Mononuclear cell (primary cell): ENCODE data around the gene SRP54. TPM values are rescaled to one million over a fixed set of nuclear protein-coding genes. Genes with fewer than 3 reads are reported as not detected.
"Not testable (repeated sequence)": the region's sequence is repeated elsewhere in the genome, so short reads cannot be mapped to it uniquely, and the experiment has no call there.

Experiments used
- H3K27me3 ChIP-seq: 2 replicates; pipeline ENCODE4 v1.6.0; 2011; ENCODE audit warnings: low read length, control low read depth; ENCODE audit not compliant: insufficient read depth
- H3K4me1 ChIP-seq: 2 replicates; pipeline ENCODE4 v1.5.1; 2011; ENCODE audit warnings: mild to moderate bottlenecking, low read length, control low read depth; ENCODE audit not compliant: insufficient read depth
- H3K4me3 ChIP-seq: 2 replicates; pipeline ENCODE4 v1.5.1; 2011; ENCODE audit warnings: mild to moderate bottlenecking, low read length, moderate library complexity
- H3K9me3 ChIP-seq: 2 replicates; pipeline ENCODE4 v1.5.1; 2011; ENCODE audit warnings: low read depth, mild to moderate bottlenecking, control low read depth, low read length
- total RNA-seq: library from RNA; depleted of rRNA; stranded (reverse); fragments of >200 nt; gene quantifications from one replicate; pipeline ENCODE4 v1.2.3, GENCODE V29; 2012

Gene SRP54
- total RNA-seq, 1 donor, result 52.4 TPM

- Histone ChIP-seq H3K4me1 (no peaks in the 10 kb centered on the region), H3K4me3 (no peak overlapping the region), H3K9me3 (no peaks in the 10 kb centered on the region), H3K27me3 (no peaks in the 10 kb centered on the region)
Observed at GRCh38 chr14:35001621-35002020, 18.8 kb downstream of the SRP54 start.

GRCh38 chr14:35004839-35005238 is 22.0 kb downstream of the SRP54 start:
- H3K4me1 ChIP-seq, result no peaks in the 10 kb centered on the region
- H3K27me3 ChIP-seq, result no peaks in the 10 kb centered on the region

GRCh38 chr14:35016568-35016967 is 33.8 kb downstream of the SRP54 start:
- no peaks in the 10 kb centered on the region for H3K27me3 ChIP-seq
- no peaks in the 10 kb centered on the region for H3K9me3 ChIP-seq
- no peaks in the 10 kb centered on the region for H3K4me1 ChIP-seq
- no peak overlapping the region for H3K4me3 ChIP-seq

More at GRCh38 chr14:35004839-35005238, 22.0 kb downstream of the SRP54 start:
- no peaks in the 10 kb centered on the region for H3K9me3 ChIP-seq
- no peak overlapping the region for H3K4me3 ChIP-seq

- Histone ChIP-seq H3K27me3 (no peaks in the 10 kb centered on the region), H3K4me3 (no peak overlapping the region), H3K9me3 (no peaks in the 10 kb centered on the region), H3K4me1 (no peaks in the 10 kb centered on the region)
Observed at GRCh38 chr14:35020713-35021112, 37.9 kb downstream of the SRP54 start.

- H3K9me3 ChIP-seq, result no peaks in the 10 kb centered on the region
- no peaks in the 10 kb centered on the region for H3K27me3 ChIP-seq
- no peaks in the 10 kb centered on the region for H3K4me1 ChIP-seq
- no peak overlapping the region for H3K4me3 ChIP-seq
Observed at GRCh38 chr14:35028435-35028834, 45.6 kb downstream of the SRP54 start.

- Histone ChIP-seq H3K27me3 (no peaks in the 10 kb centered on the region), H3K4me3 (no peak overlapping the region), H3K9me3 (no peaks in the 10 kb centered on the region)
Observed at GRCh38 chr14:35032562-35032961, 49.8 kb downstream of the SRP54 start.

GRCh38 chr14:35034440-35034833 is 51.6 kb downstream of the SRP54 start:
- no peaks in the 10 kb centered on the region for H3K4me1 ChIP-seq
- H3K9me3 ChIP-seq, result no peaks in the 10 kb centered on the region
- H3K4me3 ChIP-seq, result no peak overlapping the region
- no peaks in the 10 kb centered on the region for H3K27me3 ChIP-seq

More at GRCh38 chr14:35032562-35032961, 49.8 kb downstream of the SRP54 start:
- no peaks in the 10 kb centered on the region for H3K4me1 ChIP-seq

- not testable (repeated sequence) for H3K4me1 ChIP-seq, H3K27me3 ChIP-seq, H3K4me3 ChIP-seq, H3K9me3 ChIP-seq
Observed at GRCh38 chr14:35034944-35035554, 52.3 kb downstream of the SRP54 start.

- not testable (repeated sequence) for H3K4me3 ChIP-seq
Observed at GRCh38 chr14:35038312-35038711, 55.5 kb downstream of the SRP54 start.

GRCh38 chr14:35042632-35043031 is 59.8 kb downstream of the SRP54 start:
- no peak overlapping the region for H3K4me3 ChIP-seq
- no peaks in the 10 kb centered on the region for H3K27me3 ChIP-seq
- H3K4me1 ChIP-seq, result peaks cover 10% of the 10 kb centered on the region
- no peaks in the 10 kb centered on the region for H3K9me3 ChIP-seq

More at GRCh38 chr14:35038312-35038711, 55.5 kb downstream of the SRP54 start:
- H3K9me3 ChIP-seq, H3K4me1 ChIP-seq, H3K27me3 ChIP-seq: not testable (repeated sequence)

- no peaks in the 10 kb centered on the region for H3K27me3 ChIP-seq
- peaks cover 13% of the 10 kb centered on the region for H3K4me1 ChIP-seq
- no peak overlapping the region for H3K4me3 ChIP-seq
- no peaks in the 10 kb centered on the region for H3K9me3 ChIP-seq
Observed at GRCh38 chr14:35043046-35043445, 60.3 kb downstream of the SRP54 start.

GRCh38 chr14:35044939-35045797 is 62.4 kb downstream of the SRP54 start:
- no peaks in the 10 kb centered on the region for H3K9me3 ChIP-seq
- no peaks in the 10 kb centered on the region for H3K27me3 ChIP-seq
- peaks cover 13% of the 10 kb centered on the region for H3K4me1 ChIP-seq
- peak overlapping the region; percentile 81 for H3K4me3 ChIP-seq

- H3K4me3 ChIP-seq, result peak overlapping the region; percentile 81
- peaks cover 13% of the 10 kb centered on the region for H3K4me1 ChIP-seq
- no peaks in the 10 kb centered on the region for H3K27me3 ChIP-seq
- H3K9me3 ChIP-seq, result no peaks in the 10 kb centered on the region
Observed at GRCh38 chr14:35045798-35046047, 62.9 kb downstream of the SRP54 start.

- Histone ChIP-seq H3K4me3 (peak within 1 kb of the TSS; percentile 81), H3K9me3 (no peaks in the 10 kb centered on the region), H3K4me1 (peaks cover 13% of the 10 kb centered on the region), H3K27me3 (no peaks in the 10 kb centered on the region)
Observed at GRCh38 chr14:35046048-35046750, 63.4 kb downstream of the SRP54 start, which contains the start of gene FAM177A1. Gene FAM177A1, plus strand, starts transcription at chr14:35046272. Its CDS starts 192 bp downstream, at chr14:35046464.

- H3K4me3 ChIP-seq, result peak overlapping the region; percentile 81
- no peaks in the 10 kb centered on the region for H3K9me3 ChIP-seq
- peaks cover 13% of the 10 kb centered on the region for H3K4me1 ChIP-seq
- H3K27me3 ChIP-seq, result no peaks in the 10 kb centered on the region
Observed at GRCh38 chr14:35046751-35047536, 64.2 kb downstream of the SRP54 start.
